ENCODE results near the gene AUTS2.

Gene AUTS2

GRCh38 chr7:70542750-70543376 lies 944.6 kb downstream of the AUTS2 start:
- TF ChIP-seq CTCF (IDR thresholded peaks at IDR 0.05; ENCODE audit: poor library complexity, severe bottlenecking): no peak
- Histone ChIP-seq H3K36me3 (ENCODE audit: low read depth) (no peaks in the 10 kb centered on the region), H3K9me3 (ENCODE audit: severe bottlenecking) (no peaks in the 10 kb centered on the region), H3K4me3 (ENCODE audit: severe bottlenecking) (no peak overlapping the region), H3K27me3 (ENCODE audit: insufficient read depth, poor library complexity, severe bottlenecking) (no peaks in the 10 kb centered on the region), H3K4me1 (ENCODE audit: insufficient read depth, poor library complexity, severe bottlenecking) (no peaks in the 10 kb centered on the region), H3K27ac (ENCODE audit: poor library complexity, severe bottlenecking) (no peak overlapping the region)
- ATAC-seq (ENCODE audit: low read depth) (no peak), DNase-seq (ENCODE audit: low spot score) (no peak)

- TF ChIP-seq CTCF (IDR thresholded peaks at IDR 0.05; ENCODE audit: poor library complexity, severe bottlenecking): no peak
- no peak for DNase-seq (ENCODE audit: low spot score)
- no peak overlapping the region for H3K27ac ChIP-seq (ENCODE audit: poor library complexity, severe bottlenecking)
- no peak overlapping the region for H3K4me3 ChIP-seq (ENCODE audit: severe bottlenecking)
- H3K9me3 ChIP-seq (ENCODE audit: severe bottlenecking): no peaks in the 10 kb centered on the region
- ATAC-seq (ENCODE audit: low read depth): no peak
- no peaks in the 10 kb centered on the region for H3K36me3 ChIP-seq (ENCODE audit: low read depth)
- H3K27me3 ChIP-seq (ENCODE audit: insufficient read depth, poor library complexity, severe bottlenecking): no peaks in the 10 kb centered on the region
- no peaks in the 10 kb centered on the region for H3K4me1 ChIP-seq (ENCODE audit: insufficient read depth, poor library complexity, severe bottlenecking)
Measured at GRCh38 chr7:70544016-70544415, 945.7 kb downstream of the AUTS2 start.

GRCh38 chr7:70545214-70545613 lies 946.9 kb downstream of the AUTS2 start:
- ATAC-seq (ENCODE audit: low read depth): no peak

DNA sequence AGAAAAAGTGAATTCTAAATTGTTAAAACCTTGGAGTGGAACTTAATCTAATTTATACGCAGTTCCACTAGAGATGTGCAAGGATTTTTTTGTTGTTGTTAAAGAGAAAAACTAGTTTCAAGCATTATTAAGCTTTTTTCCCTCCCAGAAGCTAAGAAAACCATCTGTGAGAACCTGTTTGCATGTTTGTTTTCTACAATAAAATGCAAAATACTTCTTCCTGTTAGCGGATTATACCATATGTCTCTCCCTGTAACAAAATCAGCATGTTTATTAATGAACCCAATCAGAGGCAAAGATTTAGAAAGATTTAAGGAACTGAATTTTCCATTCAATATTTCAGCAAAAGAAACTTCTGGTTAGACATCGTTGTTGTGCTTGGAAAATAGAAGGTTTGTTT lies 953.9 kb downstream of the AUTS2 start:
- Histone ChIP-seq H3K9me3 (ENCODE audit: severe bottlenecking) (no peaks in the 10 kb centered on the region), H3K4me3 (ENCODE audit: severe bottlenecking) (no peak overlapping the region), H3K27me3 (ENCODE audit: insufficient read depth, poor library complexity, severe bottlenecking) (no peaks in the 10 kb centered on the region), H3K27ac (ENCODE audit: poor library complexity, severe bottlenecking) (no peak overlapping the region), H3K36me3 (ENCODE audit: low read depth) (no peaks in the 10 kb centered on the region), H3K4me1 (ENCODE audit: insufficient read depth, poor library complexity, severe bottlenecking) (no peaks in the 10 kb centered on the region)
- ATAC-seq (ENCODE audit: low read depth) (no peak), DNase-seq (ENCODE audit: low spot score) (no peak)
- TF ChIP-seq CTCF (IDR thresholded peaks at IDR 0.05; ENCODE audit: poor library complexity, severe bottlenecking): no peak

More at GRCh38 chr7:70545214-70545613, 946.9 kb downstream of the AUTS2 start:
- Histone ChIP-seq H3K4me1 (ENCODE audit: insufficient read depth, poor library complexity, severe bottlenecking) (no peaks in the 10 kb centered on the region), H3K27ac (ENCODE audit: poor library complexity, severe bottlenecking) (no peak overlapping the region), H3K9me3 (ENCODE audit: severe bottlenecking) (no peaks in the 10 kb centered on the region), H3K27me3 (ENCODE audit: insufficient read depth, poor library complexity, severe bottlenecking) (no peaks in the 10 kb centered on the region), H3K36me3 (ENCODE audit: low read depth) (no peaks in the 10 kb centered on the region), H3K4me3 (ENCODE audit: severe bottlenecking) (no peak overlapping the region)
- no peak for DNase-seq (ENCODE audit: low spot score)
- TF ChIP-seq CTCF (IDR thresholded peaks at IDR 0.05; ENCODE audit: poor library complexity, severe bottlenecking): no peak

GRCh38 chr7:70553364-70553763 lies 955.1 kb downstream of the AUTS2 start:
- H3K4me1 ChIP-seq (ENCODE audit: insufficient read depth, poor library complexity, severe bottlenecking): no peaks in the 10 kb centered on the region
- no peak for TF ChIP-seq CTCF (IDR thresholded peaks at IDR 0.05; ENCODE audit: poor library complexity, severe bottlenecking)
- ATAC-seq (ENCODE audit: low read depth): no peak
- H3K4me3 ChIP-seq (ENCODE audit: severe bottlenecking): no peak overlapping the region
- H3K9me3 ChIP-seq (ENCODE audit: severe bottlenecking): no peaks in the 10 kb centered on the region
- no peak for DNase-seq (ENCODE audit: low spot score)
- H3K27me3 ChIP-seq (ENCODE audit: insufficient read depth, poor library complexity, severe bottlenecking): no peaks in the 10 kb centered on the region
- H3K36me3 ChIP-seq (ENCODE audit: low read depth): no peaks in the 10 kb centered on the region
- H3K27ac ChIP-seq (ENCODE audit: poor library complexity, severe bottlenecking): no peak overlapping the region
